HCT116 (cell line): ENCODE results near the gene PBX2. TPM values are rescaled to one million over a fixed set of nuclear protein-coding genes. Genes with fewer than 3 reads are reported as not detected.

Experiments
- microRNA-seq: library from miRNA; unstranded; fragments of <30 nt; microRNA quantifications from one replicate; pipeline ENCODE4, GENCODE V29; 2016; ENCODE audit warnings: borderline number of aligned reads
- total RNA-seq: library from RNA; stranded (reverse); gene quantifications from one replicate; pipeline ENCODE4 v1.2.1, GENCODE V29; 2021; ENCODE audit not compliant: unreplicated experiment

The PBX2 gene
- total RNA-seq, 1 experiment from 2014 or later = 79.0 TPM

Small RNA genes within 50 kb of the gene (microRNA-seq; reads per million reads assigned to microRNA genes)
- 4.8 reads per million, percentile 9 among the genes with 10 or more reads in this experiment for gene MIR6721
- gene MIR6833 = not detected

Other genes starting within 250 kb of the PBX2 start
- gene CFB, start 244.1 kb downstream of the PBX2 start, total RNA-seq = 1.5 TPM
- gene NELFE, start 231.2 kb downstream of the PBX2 start, total RNA-seq = 68.3 TPM
- 68.0 TPM for gene SKIC2, start 231.0 kb downstream of the PBX2 start, total RNA-seq
- gene DXO, start 218.1 kb downstream of the PBX2 start, total RNA-seq = 16.4 TPM
- 5.1 TPM for gene C4A, start 208.1 kb downstream of the PBX2 start, total RNA-seq
- 6.3 TPM for gene C4B, start 175.4 kb downstream of the PBX2 start, total RNA-seq
- 1.4 TPM for gene CYP21A2, start 151.8 kb downstream of the PBX2 start, total RNA-seq
- 8.5 TPM for gene TNXB, start 80.9 kb downstream of the PBX2 start, total RNA-seq
- 63.9 TPM for gene ATF6B, start 62.0 kb downstream of the PBX2 start, total RNA-seq
- 11.2 TPM for gene FKBPL, start 59.9 kb downstream of the PBX2 start, total RNA-seq
- gene PRRT1, start 38.3 kb downstream of the PBX2 start, total RNA-seq = 6.1 TPM
- 21.0 TPM for gene PPT2, start 36.1 kb downstream of the PBX2 start, total RNA-seq
- gene EGFL8, start 25.6 kb downstream of the PBX2 start, total RNA-seq = 29.0 TPM
- gene AGPAT1, start 14.1 kb downstream of the PBX2 start, total RNA-seq = 55.6 TPM
- gene RNF5, start 11.8 kb downstream of the PBX2 start, total RNA-seq = 45.9 TPM
- gene AGER, start 5.9 kb downstream of the PBX2 start, total RNA-seq = 22.6 TPM
- 1.2 TPM for gene GPSM3, start 2.4 kb upstream of the PBX2 start, total RNA-seq
- gene NOTCH4, start 33.9 kb upstream of the PBX2 start, total RNA-seq = 0.81 TPM
- not detected for gene TSBP1, start 181.7 kb upstream of the PBX2 start, total RNA-seq
- not detected for gene BTNL2, start 217.0 kb upstream of the PBX2 start, total RNA-seq
- gene HLA-DRA, start 249.7 kb upstream of the PBX2 start, total RNA-seq = 4.7 TPM